Activated gamma-delta T cell treated with anti-CD3 and anti-CD28 coated beads, Interleukin-2, amount 50 U/mL, for 16 hours (primary cell): Measurements from ENCODE around the gene CMIP.

Experiments used
- DNase-seq: peaks from one replicate; pipeline ENCODE4 v3.0.0-alpha.2; 2020; ENCODE audit warnings: low read depth

CMIP gene

GRCh38 chr16:81607805-81608522, 163.4 kb downstream of the CMIP start:
- DNase-seq: no peak

DNA sequence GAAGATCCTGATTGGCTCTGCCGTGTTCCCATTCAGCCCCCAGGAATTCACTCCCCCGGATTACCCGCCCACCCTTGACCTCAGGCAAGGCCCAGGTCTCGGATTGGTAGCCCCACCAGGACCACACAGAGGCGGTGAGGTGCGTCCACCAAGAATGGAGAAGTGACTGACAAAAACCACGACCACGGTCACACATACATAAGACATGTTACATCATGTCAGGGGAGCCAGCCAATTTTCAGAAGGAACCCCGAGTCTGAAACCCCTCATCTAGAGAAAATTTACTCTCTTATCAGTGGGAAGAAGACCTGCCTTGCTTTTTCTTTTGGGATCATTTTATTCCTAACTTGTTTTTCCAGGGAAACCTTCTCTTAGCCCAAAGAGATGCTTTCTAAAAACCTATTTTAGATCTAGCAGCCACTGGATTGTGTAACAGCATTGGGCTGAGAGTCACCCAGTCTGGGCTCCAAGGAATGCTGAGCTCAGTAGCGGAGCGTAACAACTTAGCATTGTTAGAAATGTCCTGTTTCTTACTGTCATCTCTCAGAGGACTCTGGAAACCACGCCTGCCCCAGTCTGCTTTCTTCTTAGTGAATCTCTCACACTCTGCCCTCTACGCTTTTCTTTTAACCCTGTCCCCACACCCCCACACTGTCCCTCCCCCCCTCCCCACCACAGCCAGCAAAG, 164.1 kb downstream of the CMIP start:
- DNase-seq: no peak

DNA sequence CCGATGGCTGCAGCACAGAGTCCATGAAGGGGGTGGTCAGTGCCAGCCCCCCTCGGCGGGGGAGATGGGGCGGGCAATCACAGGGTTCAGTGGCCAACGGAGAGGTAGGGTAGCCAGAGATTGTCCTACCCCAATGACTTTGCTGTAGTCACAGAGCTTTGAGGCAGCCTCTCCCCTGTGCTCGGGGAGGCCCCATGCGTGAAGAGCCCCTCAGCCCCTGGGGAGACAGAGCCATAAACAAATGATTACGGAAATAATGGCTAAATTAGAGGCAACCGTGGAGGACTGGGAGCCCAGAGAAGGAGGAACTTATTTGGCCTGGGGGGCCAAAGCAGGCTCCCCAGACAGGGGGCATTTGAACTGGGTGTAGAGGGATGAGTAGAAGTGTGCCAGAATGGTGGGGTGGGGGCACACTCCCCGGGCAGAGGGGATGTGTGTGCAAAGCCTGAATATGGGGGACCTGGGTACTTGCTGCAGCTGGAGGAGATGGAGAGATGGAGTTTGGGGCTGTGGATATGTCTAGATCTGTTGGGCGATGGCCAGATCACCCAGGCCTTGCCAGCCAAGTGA, 164.8 kb downstream of the CMIP start:
- no peak for DNase-seq

GRCh38 chr16:81610144-81610842, 165.7 kb downstream of the CMIP start:
- no peak for DNase-seq

GRCh38 chr16:81610936-81611335, 166.3 kb downstream of the CMIP start:
- no peak for DNase-seq

DNA sequence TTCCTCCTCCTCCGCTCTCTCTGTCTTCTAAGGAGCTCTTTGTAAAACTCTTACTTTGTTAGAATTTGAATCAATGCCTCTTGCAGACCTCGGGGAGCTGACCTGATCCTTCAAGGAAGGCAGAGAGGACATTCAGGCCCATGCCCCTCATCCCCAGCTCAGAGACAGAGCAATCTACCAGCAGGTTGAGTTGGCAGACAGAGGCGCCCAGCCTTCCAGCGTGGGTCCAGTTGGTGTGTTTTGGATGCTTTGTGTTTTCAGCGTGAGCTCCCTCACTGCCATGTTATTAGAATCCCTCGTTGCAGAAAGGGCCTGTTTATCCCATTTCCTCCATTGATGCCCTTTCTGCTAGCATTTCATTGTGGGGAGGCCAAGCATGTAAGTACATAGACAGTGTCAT, 167.1 kb downstream of the CMIP start:
- no peak for DNase-seq

GRCh38 chr16:81612351-81613163, 167.9 kb downstream of the CMIP start:
- DNase-seq: no peak

GRCh38 chr16:81614171-81614570, 169.6 kb downstream of the CMIP start:
- no peak for DNase-seq

DNA sequence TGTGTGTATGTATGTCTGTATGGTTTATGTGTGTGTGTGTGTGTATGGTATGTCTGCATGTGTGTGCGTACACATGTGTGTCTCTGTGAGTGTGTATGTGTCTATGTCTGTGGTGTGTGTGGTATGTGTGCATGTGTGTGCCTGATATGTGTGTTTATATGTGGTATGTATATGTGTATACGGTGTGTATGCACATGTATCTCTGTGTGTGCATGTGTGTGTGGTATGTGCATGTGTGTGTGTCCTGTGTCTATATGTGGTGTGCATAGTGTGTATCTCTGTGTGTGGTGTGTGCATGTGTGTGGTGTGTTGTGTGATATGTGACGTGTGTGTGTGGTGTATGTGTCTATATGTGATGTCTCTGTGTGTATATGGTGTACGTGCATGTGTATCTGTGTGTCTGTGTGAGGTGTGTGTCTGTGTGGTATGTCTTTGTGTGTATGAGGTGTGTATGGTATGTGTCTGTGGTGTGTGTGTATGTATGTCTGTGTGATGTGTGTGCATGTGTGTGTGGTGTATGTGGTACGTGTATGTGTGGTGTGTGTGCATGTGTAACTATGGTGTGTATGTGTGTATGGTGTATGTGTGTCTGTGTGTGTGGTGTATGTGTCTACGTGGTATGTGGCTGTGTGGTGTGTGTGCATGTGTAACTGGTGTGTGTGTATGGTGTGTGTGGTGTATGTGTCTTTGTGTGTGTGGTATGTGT, 170.2 kb downstream of the CMIP start:
- DNase-seq: no peak

DNA sequence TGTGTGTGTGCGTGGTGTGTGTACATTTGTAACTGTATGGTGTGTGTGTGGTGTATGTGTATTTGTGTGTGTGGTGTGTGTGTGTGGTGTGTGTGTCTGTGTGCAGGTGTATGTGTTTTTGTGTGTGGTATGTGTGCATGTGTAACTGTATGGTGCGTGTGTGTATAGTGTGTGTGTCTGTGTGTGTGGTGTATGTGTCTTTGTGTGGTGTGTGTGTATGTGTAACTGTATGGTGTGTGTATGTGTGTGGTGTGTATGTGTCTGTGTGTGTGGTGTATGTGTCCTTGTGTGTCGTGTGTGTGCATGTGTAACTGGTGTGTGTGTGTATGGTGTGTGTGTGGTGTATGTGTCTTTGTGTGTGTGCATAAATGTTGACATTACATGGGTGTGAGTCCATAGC, 170.8 kb downstream of the CMIP start:
- DNase-seq: no peak

GRCh38 chr16:81615833-81616232, 171.2 kb downstream of the CMIP start:
- DNase-seq: no peak

- peak; percentile 58 for DNase-seq
These were observed 171.9 kb downstream of the CMIP start for GRCh38 chr16:81616321-81617020.

DNA sequence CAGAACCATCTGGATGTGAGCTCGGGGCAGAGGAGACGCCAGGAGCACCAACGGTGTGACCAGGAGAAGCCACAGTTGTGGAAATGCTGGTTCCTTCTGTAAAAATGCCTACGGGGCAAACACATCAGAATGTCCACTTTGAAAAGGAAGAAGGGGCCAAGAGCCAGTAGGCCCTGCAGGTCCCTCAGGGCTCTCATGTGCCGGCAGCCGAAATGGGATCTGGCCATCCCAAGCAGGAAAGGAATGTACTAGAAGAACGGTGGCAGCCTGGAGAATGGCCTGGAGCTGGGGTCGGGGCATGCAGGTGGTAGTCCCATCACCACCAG, 172.4 kb downstream of the CMIP start:
- DNase-seq: no peak

DNA sequence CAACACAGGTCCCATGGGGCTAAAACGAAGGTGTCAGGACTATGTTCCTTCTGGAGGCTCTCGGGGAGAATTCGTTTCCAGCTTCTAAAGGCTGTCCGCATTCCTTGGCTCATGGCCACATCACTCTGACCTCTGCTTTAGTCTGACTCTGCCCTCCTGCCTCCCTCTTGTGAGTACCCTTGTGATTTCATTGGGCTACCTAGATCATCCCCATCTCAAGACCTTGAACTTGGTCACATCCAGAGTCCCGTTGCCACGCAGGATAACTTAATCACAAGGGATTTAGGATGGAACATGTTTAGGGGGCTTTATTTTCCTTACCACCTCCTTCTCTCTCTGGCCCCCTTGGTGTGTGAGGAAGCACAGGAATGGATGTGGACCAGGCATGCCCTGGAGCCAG, 173.6 kb downstream of the CMIP start:
- no peak for DNase-seq

DNA sequence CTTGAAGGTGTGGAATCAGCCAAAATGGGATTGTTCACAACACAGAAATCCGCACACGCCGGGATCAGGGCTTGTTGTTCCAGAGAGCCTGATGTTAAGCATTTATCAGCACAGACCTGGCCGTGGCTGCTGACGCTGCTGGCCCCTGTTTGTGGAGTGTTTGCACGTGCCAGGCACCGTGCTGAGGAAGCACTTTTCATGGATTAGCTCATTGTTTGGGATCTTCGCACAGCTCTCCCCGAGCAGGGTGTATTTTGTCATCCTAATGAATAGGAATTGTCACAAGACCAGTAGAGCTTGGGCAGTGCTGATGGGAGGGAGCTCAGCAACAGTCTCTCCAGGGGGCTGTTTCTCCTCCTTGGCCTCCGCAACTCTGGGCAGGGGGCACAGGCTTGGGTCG, 174.1 kb downstream of the CMIP start:
- no peak for DNase-seq

DNA sequence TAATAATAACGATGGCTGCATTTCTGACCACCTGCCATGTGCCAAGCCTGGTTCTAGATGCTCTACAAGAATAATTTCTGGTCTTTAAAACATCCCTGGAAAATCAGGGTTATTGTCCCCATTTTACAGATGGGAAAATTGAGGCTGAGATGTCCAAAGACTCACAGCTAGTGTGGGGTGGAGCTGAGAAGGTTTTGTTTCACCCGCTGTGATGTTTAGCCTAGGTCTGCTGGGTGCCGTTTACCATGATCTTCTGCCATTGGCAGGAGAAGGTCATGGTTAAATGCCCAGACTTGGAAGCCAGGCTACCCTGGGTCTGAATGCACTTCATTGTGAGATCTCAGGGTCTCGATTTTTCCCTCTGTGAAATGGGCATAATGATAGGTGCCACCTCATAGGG, 175.4 kb downstream of the CMIP start:
- no peak for DNase-seq

- no peak for DNase-seq
These were observed 176.2 kb downstream of the CMIP start for GRCh38 chr16:81620796-81621195.

GRCh38 chr16:81621496-81621895, 176.9 kb downstream of the CMIP start:
- DNase-seq: no peak

- peak; percentile 47 for DNase-seq
These were observed 178.9 kb downstream of the CMIP start for GRCh38 chr16:81623365-81624102.

DNA sequence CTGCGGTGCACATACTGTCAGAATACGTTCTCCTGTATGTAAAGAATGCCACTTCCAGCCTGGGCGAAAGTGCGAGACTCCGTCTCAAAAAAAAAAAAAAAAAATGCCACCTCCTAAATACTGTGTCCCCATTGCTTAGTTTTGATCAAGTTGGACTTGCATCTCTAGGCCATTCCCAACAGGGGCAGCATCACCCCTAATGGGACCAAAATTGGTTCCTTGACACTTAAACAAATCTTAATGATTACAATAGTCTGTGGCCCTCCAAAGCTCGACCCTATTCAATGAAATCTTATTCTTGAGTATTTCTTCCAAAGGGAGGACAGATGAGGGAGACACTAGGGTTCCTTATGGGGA, 179.8 kb downstream of the CMIP start:
- DNase-seq: no peak
